HCT116 (cell line): ENCODE measurements around the gene LSS.

ENCODE experiments used
- CBX3 ChIP-seq: IDR thresholded peaks from 2 replicates; pipeline ENCODE4 v1.6.1; 2012; ENCODE audit warnings: low read depth
- CEBPB ChIP-seq: IDR thresholded peaks from 2 replicates; pipeline ENCODE4 v1.6.1; 2012; ENCODE audit warnings: low read depth
- CTCF ChIP-seq, 3 experiments: fragments of 200-600 bp in 1 of 3; sonication (generic) in 1 of 3; IDR thresholded peaks in 2 of 3; conservative IDR thresholded peaks in 1 of 3; 2 replicates each; pipeline ENCODE4 v1.5.1; 2012 to 2017; ENCODE audit warnings: low read depth in 2 of 3, low read length in 2 of 3, antibody characterized with exemption in 1 of 3, borderline replicate concordance in 1 of 3, control low read depth in 1 of 3, mild to moderate bottlenecking in 1 of 3, mixed read lengths in 1 of 3, mixed run types in 1 of 3, moderate library complexity in 1 of 3; ENCODE audit not compliant: insufficient read depth in 1 of 3
- EZH2 ChIP-seq: fragments of 200-600 bp; sonication (generic); IDR thresholded peaks from 2 replicates; pipeline ENCODE4 v1.6.1; 2017; ENCODE audit warnings: antibody characterized with exemption, mixed run types
- FOSL1 ChIP-seq: IDR thresholded peaks from 2 replicates; pipeline ENCODE4 v1.6.1; 2012; ENCODE audit warnings: low read depth
- JUND ChIP-seq: IDR thresholded peaks from 2 replicates; pipeline ENCODE4 v1.6.1; 2012
- MAX ChIP-seq: IDR thresholded peaks from 2 replicates; pipeline ENCODE4 v1.6.1; 2012
- POLR2A ChIP-seq: IDR thresholded peaks from 2 replicates; pipeline ENCODE4 v1.7.0; 2011; ENCODE audit warnings: borderline replicate concordance; ENCODE audit not compliant: insufficient read depth, insufficient read length; ENCODE audit errors: extremely low read depth
- POLR2AphosphoS5 ChIP-seq: IDR thresholded peaks from 2 replicates; pipeline ENCODE4 v1.6.1; 2011; ENCODE audit warnings: mild to moderate bottlenecking, low read depth, low read length, moderate library complexity
- RAD21 ChIP-seq: IDR thresholded peaks from 2 replicates; pipeline ENCODE4 v1.6.1; 2012; ENCODE audit warnings: low read depth, mild to moderate bottlenecking
- SP1 ChIP-seq: IDR thresholded peaks from 2 replicates; pipeline ENCODE4 v1.6.1; 2012; ENCODE audit warnings: low read depth
- SRF ChIP-seq: IDR thresholded peaks from 2 replicates; pipeline ENCODE4 v1.6.1; 2012; ENCODE audit warnings: low read depth
- YY1 ChIP-seq: IDR thresholded peaks from 2 replicates; pipeline ENCODE4 v1.6.1; 2011; ENCODE audit warnings: low read length, low read depth, moderate library complexity, mild to moderate bottlenecking; ENCODE audit not compliant: insufficient replicate concordance; ENCODE audit errors: extremely low read depth
- TF ChIP-seq, protein P1 (sequence below): IDR thresholded peaks from 2 replicates; pipeline ENCODE4 v1.6.1; 2012; ENCODE audit warnings: low read depth

- TF ChIP-seq CTCF (IDR thresholded peaks at IDR 0.05 in 2 of 3, conservative IDR thresholded peaks at IDR 0.05 in 1 of 3; ENCODE audit: borderline replicate concordance in 1 of 3, insufficient read depth in 1 of 3, low read depth in 2 of 3, low read length in 2 of 3) = no peak
- TF ChIP-seq FOSL1 = no peak
- TF ChIP-seq CEBPB = no peak
- TF ChIP-seq EZH2 = no peak
- no peak for TF ChIP-seq JUND
- TF ChIP-seq SP1 = no peak
- TF ChIP-seq RAD21 = no peak
- no peak for TF ChIP-seq SRF
- TF ChIP-seq, protein P1, sequence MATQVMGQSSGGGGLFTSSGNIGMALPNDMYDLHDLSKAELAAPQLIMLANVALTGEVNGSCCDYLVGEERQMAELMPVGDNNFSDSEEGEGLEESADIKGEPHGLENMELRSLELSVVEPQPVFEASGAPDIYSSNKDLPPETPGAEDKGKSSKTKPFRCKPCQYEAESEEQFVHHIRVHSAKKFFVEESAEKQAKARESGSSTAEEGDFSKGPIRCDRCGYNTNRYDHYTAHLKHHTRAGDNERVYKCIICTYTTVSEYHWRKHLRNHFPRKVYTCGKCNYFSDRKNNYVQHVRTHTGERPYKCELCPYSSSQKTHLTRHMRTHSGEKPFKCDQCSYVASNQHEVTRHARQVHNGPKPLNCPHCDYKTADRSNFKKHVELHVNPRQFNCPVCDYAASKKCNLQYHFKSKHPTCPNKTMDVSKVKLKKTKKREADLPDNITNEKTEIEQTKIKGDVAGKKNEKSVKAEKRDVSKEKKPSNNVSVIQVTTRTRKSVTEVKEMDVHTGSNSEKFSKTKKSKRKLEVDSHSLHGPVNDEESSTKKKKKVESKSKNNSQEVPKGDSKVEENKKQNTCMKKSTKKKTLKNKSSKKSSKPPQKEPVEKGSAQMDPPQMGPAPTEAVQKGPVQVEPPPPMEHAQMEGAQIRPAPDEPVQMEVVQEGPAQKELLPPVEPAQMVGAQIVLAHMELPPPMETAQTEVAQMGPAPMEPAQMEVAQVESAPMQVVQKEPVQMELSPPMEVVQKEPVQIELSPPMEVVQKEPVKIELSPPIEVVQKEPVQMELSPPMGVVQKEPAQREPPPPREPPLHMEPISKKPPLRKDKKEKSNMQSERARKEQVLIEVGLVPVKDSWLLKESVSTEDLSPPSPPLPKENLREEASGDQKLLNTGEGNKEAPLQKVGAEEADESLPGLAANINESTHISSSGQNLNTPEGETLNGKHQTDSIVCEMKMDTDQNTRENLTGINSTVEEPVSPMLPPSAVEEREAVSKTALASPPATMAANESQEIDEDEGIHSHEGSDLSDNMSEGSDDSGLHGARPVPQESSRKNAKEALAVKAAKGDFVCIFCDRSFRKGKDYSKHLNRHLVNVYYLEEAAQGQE = no peak
- TF ChIP-seq POLR2AphosphoS5 = no peak
- TF ChIP-seq MAX = no peak
- no peak for TF ChIP-seq YY1
- no peak for TF ChIP-seq POLR2A
- no peak for TF ChIP-seq CBX3
These were observed 25.8 kb upstream of the LSS start for GRCh38 chr21:46254208-46254975.
